Activated T-cell treated with anti-CD3 and anti-CD28 coated beads, Interleukin-2, amount 50 U/mL, for 4 hours (primary cell): ENCODE data around the gene MAFG. TPM values are rescaled to one million over a fixed set of nuclear protein-coding genes. Genes with fewer than 3 reads are reported as not detected.
A peak's percentile ranks its signal among the peaks of the same experiment; 100 is the strongest.

Experiments used
- ATAC-seq, 2 donors: fragments of 200-7000 bp; cut with Tn5 transposase; one replicate each; pipeline ENCODE4 v1.10.0; 2021
- DNase-seq: peaks from one replicate; pipeline ENCODE4 v3.0.0-alpha.2; 2020
- H3K27me3 Mint-ChIP-seq: one replicate; pipeline ENCODE4 v1.8.0; 2021; ENCODE audit warnings: low read depth, mixed read lengths
- H3K36me3 Mint-ChIP-seq: one replicate; pipeline ENCODE4 v1.8.0; 2022; ENCODE audit warnings: mixed read lengths; ENCODE audit not compliant: insufficient read depth
- H3K4me1 Mint-ChIP-seq: one replicate; pipeline ENCODE4 v1.8.0; 2021; ENCODE audit warnings: low read depth, mixed read lengths
- H3K4me3 Mint-ChIP-seq: one replicate; pipeline ENCODE4 v1.8.0; 2021; ENCODE audit warnings: mild to moderate bottlenecking, moderate library complexity, mixed read lengths
- H3K9me3 Mint-ChIP-seq: one replicate; pipeline ENCODE4 v1.8.0; 2021; ENCODE audit warnings: mixed read lengths
- total RNA-seq, 3 donors: library from RNA; stranded (reverse); gene quantifications; one replicate each; pipeline ENCODE4 v1.2.1, GENCODE V29; 2021

The MAFG gene
- total RNA-seq, 3 donors from 2014 or later, result 42.9 to 50.9 (median 43.4) TPM

DNA sequence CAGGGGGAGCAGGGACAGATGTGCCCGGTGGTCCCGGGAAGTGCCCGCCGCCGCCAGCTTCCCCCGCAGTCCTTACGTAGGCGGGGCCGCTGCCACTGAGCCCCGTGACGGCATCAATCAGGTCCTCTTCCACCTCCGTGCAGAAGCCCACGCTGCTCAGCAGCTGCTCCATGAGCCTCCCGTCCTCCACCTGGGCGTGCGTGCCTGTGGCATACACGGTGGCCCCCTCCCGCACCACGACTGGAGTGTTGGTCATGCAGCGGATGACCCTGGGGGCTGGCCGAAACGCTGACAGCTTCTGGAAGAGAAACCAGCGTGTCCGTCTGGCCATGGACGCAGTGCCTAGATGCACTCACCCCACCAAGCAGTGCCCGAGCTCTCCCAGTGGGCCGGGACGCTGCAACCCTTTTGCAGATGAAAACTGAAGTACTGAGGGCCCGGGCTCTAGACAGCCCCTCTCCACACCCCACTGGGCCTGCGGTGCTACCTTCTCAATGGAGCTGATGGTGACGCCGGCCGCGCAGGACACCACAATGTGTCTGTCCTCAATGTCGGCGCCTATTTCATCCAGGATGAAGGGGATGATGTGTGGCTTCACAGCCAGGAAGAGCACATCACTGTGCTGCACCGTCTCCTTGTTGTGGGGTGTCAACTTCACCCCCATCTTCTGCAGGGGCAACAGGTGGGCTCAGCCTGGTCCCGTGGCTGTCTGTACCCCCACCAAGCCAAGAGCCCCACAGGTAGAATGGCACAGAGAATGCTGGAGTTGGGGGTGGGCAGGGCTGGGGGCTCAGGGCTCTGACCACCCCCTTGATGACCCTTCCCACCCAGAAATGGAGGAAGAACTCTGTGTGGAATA, 7.5 kb upstream of the MAFG start:
- no peak for ATAC-seq
- peaks cover 10% of the 10 kb centered on the region for H3K4me1 Mint-ChIP-seq
- no peaks in the 10 kb centered on the region for H3K9me3 Mint-ChIP-seq
- peak overlapping the region; percentile 87 for H3K4me3 Mint-ChIP-seq
- H3K27me3 Mint-ChIP-seq, result peaks cover 9% of the 10 kb centered on the region
- DNase-seq, result no peak
- peaks cover 14% of the 10 kb centered on the region for H3K36me3 Mint-ChIP-seq

GRCh38 chr17:81934098-81934757, 6.7 kb upstream of the MAFG start:
- DNase-seq (no peak), ATAC-seq (no peak)

DNA sequence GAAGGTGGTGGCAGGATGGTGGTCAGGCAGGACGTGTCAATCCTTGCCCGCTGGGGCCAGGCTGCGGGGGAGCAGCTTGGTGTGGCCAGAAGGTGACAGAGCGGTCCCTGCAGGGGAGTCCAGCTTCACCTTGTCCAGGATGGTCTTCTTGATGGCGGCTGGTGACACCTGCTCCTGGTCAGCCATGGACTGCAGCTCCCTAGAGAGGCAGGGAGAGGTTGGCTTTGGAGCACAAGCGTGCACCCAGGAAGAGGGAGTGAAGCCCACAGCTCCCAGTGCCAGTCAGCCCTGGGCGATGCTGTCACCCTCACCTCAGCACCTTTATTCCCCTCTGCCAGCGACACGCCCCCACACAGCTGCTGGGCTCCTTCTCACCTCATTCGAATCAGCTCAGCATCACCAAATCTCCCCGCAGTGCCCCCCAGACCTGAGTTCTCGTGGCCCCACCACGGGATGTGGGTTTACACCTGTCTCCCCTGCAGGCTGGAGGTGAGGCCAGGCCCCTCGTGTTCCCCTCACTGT, 5.7 kb upstream of the MAFG start:
- Mint-ChIP-seq H3K4me3 (no peak overlapping the region), H3K27me3 (peaks cover 19% of the 10 kb centered on the region), H3K4me1 (peaks cover 10% of the 10 kb centered on the region), H3K9me3 (no peaks in the 10 kb centered on the region), H3K36me3 (peaks cover 14% of the 10 kb centered on the region)
- DNase-seq (no peak), ATAC-seq (no peak)

More at GRCh38 chr17:81934098-81934757, 6.7 kb upstream of the MAFG start:
- Mint-ChIP-seq H3K9me3 (no peaks in the 10 kb centered on the region), H3K4me3 (no peak overlapping the region), H3K27me3 (peaks cover 15% of the 10 kb centered on the region), H3K4me1 (peaks cover 10% of the 10 kb centered on the region), H3K36me3 (peaks cover 14% of the 10 kb centered on the region)

DNA sequence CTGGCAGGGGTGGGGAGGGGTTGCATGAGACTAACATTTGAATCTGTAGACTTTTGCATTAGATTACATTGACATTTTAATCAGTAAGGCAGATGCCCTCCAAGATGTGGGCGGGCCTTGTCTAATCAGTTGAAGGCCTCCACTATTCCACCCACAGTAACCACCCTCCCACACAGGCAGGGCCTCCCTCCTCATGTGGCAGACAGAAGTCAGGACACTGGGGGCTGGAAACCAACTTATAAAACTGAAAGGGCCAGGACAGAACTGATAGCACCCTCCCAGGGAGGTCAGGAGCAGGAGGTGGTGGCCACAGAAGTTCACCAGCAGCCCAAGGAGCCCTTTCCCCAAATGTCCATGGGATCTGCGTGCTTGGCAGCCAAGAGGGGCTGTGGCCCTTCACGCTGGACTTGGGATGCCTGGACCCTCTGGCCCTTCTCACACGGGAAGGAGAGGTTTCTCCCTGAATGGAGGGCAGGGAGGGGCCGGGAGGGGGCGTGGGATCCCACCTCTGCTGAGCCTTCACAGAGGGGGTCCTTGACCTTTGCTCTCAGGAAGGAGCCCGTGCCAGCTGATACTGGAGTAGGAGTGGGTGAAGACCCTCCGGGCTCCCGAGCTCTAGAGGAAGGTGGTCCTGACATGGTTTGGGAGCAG, 4.9 kb upstream of the MAFG start:
- ATAC-seq (no peak), DNase-seq (no peak)
- Mint-ChIP-seq H3K9me3 (no peaks in the 10 kb centered on the region), H3K4me1 (peaks cover 5% of the 10 kb centered on the region), H3K27me3 (peaks cover 19% of the 10 kb centered on the region), H3K4me3 (no peak overlapping the region), H3K36me3 (peaks cover 14% of the 10 kb centered on the region)

DNA sequence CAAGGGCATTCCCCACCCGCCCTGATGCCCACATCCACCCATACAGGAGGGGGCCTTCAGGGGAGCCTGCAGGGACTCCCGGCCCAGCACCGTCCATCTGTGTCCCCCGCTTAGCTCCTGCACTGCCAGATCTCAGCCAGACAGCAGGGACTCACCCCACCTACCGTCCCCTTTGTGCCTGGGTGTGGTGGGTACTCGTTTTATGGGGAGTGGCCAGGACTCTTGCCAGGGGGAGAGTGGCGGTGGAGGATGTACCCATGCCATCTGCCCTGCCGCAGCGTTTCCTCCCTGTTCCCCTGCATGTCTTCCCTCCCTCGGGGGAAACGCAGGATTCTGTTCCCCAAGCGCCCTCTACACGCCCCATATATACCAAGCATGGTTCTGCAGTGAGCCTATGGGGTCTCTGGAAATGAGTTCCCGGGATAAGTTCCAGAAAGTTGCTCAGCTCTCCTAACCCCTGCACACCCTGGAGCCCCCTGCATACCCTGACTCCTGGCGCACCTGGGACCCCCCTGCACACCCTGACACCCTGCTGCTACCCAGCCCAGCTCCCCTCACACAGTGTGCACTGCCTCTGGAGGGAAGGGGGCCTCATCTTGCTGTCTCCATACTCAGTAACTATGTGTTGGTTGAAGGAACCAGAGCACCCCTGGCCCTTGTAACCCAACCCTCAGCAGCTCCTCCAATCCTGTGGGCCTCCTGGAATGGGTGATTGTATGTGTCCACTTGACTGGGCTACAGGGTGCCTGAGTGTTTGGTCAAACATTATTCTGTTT, 4.2 kb upstream of the MAFG start:
- DNase-seq, result no peak
- Mint-ChIP-seq H3K9me3 (no peaks in the 10 kb centered on the region), H3K4me1 (peaks cover 5% of the 10 kb centered on the region), H3K36me3 (peaks cover 14% of the 10 kb centered on the region), H3K4me3 (no peak overlapping the region), H3K27me3 (peaks cover 19% of the 10 kb centered on the region)
- no peak for ATAC-seq

- H3K4me1 Mint-ChIP-seq, result peaks cover 5% of the 10 kb centered on the region
- no peak overlapping the region for H3K4me3 Mint-ChIP-seq
Observed at GRCh38 chr17:81931189-81931556, 3.6 kb upstream of the MAFG start.

DNA sequence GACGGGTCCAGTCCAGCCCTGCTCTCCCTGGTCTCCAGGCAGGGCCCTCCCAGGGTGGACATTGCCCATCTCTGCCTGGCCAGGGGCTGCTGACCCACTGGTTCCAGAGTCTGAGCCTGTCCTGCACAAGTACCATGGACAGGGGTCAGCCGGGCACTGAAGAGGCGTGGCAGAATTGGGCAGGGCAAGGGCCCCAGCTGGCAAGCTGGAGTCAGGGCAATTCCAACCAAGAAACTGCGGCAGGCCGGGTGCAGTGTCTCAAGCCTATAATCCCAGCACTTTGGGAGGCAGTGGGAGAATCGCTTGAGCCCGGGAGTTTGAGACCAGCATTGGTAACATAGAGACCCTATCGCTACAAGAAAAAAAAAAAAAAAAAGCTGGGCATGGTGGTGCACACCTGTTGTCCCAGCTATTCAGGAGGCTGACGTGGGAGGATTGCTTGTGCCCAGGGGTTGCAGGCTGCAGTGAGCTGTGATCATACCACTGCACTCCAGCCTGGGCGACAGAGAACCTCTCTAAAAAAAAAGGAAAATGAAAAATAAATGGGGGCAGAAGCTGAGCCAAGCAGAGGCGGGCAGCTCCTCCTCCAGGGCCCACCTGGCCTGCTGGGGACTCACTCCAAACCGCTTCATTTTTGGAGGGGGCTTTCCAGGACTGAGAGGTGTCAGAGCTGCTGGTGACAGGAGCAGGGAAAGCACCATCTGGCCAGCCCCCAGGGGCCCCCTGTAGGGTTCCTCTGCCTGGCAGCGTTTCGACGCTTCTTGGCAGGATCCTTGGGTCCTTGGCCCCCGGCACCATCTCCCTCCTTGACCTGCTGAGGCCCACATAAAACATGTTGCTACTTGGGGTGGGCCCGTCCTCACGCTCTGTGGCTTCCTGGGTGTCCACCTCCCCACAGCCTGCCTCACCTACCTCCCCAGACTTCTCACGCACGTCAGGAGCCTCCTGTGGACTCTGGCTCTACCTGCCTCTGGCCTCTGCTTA, 2.9 kb upstream of the MAFG start:
- ATAC-seq, result no peak
- H3K4me1 Mint-ChIP-seq, result peaks cover 9% of the 10 kb centered on the region
- peaks cover 19% of the 10 kb centered on the region for H3K27me3 Mint-ChIP-seq
- no peak for DNase-seq
- H3K36me3 Mint-ChIP-seq, result peaks cover 9% of the 10 kb centered on the region
- H3K4me3 Mint-ChIP-seq, result no peak overlapping the region
- no peaks in the 10 kb centered on the region for H3K9me3 Mint-ChIP-seq

More at GRCh38 chr17:81931189-81931556, 3.6 kb upstream of the MAFG start:
- H3K9me3 Mint-ChIP-seq, result no peaks in the 10 kb centered on the region
- no peak for DNase-seq
- peaks cover 19% of the 10 kb centered on the region for H3K27me3 Mint-ChIP-seq
- no peak for ATAC-seq
- H3K36me3 Mint-ChIP-seq, result peaks cover 14% of the 10 kb centered on the region

DNA sequence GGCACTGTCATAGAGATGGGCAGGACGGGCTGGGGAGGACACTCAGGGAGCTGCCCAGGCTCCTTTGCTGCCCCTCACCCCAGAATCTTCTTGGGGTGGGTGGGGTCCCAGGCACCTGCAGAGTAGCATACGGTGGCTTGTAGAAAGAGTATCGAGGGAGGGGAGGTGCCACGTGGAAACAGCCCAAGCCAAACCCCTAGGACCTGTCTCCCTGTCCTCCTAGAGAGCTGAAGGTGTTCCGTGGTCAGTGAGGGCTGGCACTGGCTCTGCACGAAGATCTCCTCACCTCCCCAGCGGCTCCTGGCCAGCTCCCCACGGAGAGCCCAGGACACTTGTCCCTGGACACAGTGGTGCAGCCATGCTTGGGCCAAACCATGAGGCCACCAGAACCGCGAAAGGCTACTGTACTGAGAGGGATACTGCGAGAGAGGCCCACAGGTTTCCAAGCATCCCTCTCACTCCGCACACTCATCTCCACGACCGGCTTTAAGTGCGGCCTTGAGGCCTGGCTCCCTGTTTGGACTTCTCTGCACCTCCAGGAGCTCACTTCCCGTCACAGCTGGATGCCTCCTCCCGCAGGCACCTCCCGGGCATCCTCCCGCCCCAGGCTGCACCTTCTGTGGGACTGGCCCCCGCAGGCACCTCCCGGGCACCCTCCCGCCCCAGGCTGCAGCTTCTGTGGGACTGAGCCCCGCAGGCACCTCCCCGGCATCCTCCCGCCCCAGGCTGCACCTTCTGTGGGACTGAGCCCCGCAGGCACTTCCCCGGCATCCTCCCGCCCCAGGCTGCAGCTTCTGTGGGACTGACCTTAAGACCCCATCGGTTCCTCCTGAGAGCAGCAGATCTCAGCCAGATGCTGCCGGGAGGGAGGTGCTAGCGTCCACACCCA, 2.0 kb upstream of the MAFG start:
- DNase-seq, result no peak
- Mint-ChIP-seq H3K36me3 (peaks cover 5% of the 10 kb centered on the region), H3K4me3 (peak overlapping the region; percentile 66), H3K4me1 (peaks cover 12% of the 10 kb centered on the region), H3K27me3 (peaks cover 19% of the 10 kb centered on the region), H3K9me3 (no peaks in the 10 kb centered on the region)
- ATAC-seq, result no peak

- Mint-ChIP-seq H3K4me1 (peaks cover 16% of the 10 kb centered on the region), H3K4me3 (peak overlapping the region; percentile 66), H3K36me3 (peaks cover under 1% of the 10 kb centered on the region), H3K27me3 (peaks cover 19% of the 10 kb centered on the region), H3K9me3 (no peaks in the 10 kb centered on the region)
- DNase-seq, result no peak
- ATAC-seq, result no peak
Observed at GRCh38 chr17:81928544-81929252, 1.2 kb upstream of the MAFG start.

DNA sequence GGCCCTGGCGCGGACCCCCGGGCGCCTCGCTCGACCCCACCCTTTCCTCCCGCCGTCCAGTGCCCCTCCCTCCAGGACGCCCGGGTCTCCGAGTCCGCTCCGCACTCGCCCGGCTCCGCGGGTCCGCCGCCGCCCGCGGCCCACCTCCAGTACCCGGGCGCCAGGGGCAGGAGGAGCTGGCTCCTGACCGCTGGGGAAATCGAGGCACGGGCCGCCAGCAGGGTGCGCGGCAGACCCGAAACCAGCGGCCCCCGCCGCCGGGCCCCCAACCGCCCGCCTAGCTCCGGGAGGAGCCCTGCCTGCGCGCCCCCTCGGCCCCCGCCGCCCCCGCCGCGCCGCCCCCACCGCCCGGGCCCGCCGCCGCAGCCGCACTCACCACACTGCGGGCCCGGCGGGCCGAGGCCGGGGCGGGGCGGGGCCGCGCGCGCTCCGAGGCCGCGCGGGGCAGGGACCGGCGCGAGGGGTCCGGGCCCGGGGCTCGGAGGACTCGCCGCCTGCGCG, 333 bp downstream of the MAFG start:
- ATAC-seq (peak; percentile 8 to 16), DNase-seq (peak; percentile 26)
- Mint-ChIP-seq H3K9me3 (no peaks in the 10 kb centered on the region), H3K27me3 (peaks cover 19% of the 10 kb centered on the region), H3K4me1 (peaks cover 16% of the 10 kb centered on the region), H3K36me3 (peaks cover 2% of the 10 kb centered on the region), H3K4me3 (no peak overlapping the region)

DNA sequence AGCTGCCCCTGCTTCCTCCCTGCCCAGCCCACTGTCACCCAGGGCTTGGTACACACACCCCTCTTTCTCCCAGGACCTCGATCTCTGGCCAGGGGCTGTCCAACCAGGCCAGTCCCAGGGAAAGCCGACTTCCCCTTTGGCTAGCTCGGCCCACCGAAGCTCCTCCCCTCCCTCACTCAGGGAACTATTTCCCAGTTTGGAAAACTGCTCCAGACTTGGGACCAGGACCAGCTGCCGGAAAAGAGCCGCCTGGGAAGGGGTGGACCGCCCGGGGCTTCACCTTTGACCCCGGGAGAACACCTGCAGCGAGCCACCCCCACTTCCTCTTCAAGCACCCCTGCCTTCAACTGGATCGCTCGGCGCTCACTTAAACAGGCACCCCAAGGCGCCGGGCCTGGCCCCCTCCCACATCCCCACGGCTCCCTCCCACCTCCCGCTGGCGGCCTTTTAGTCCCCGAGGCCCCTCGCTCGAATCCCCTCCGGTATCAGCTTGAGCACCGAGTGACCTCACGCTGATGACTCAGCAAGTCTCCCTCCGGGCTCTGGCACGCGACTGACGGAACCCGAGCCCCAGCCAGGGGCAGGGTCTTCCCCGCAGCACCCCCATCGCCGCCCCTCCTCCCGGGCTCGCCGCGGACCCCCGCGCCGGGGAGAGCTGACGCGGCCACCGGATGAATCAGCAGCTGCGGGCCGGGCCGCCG, 934 bp downstream of the MAFG start:
- peaks cover 15% of the 10 kb centered on the region for H3K27me3 Mint-ChIP-seq
- ATAC-seq (peak; percentile 36 to 42), DNase-seq (peak; percentile 59)
- peak overlapping the region; percentile 89 for H3K4me3 Mint-ChIP-seq
- peaks cover 16% of the 10 kb centered on the region for H3K4me1 Mint-ChIP-seq
- no peaks in the 10 kb centered on the region for H3K9me3 Mint-ChIP-seq
- H3K36me3 Mint-ChIP-seq, result peaks cover 3% of the 10 kb centered on the region
